GM18508 (cell line): ENCODE data around the gene GOLGA6C.
"Not testable (repeated sequence)": the region's sequence is repeated elsewhere in the genome, so short reads cannot be mapped to it uniquely, and the experiment has no call there.

Experiments used
- ATAC-seq: cut with Tn5 transposase; IDR thresholded peaks from one replicate; pipeline ENCODE4 v1.9.1; 2021; ENCODE audit warnings: moderate number of reproducible peaks; ENCODE audit not compliant: insufficient read depth, unreplicated experiment

The GOLGA6C gene

DNA sequence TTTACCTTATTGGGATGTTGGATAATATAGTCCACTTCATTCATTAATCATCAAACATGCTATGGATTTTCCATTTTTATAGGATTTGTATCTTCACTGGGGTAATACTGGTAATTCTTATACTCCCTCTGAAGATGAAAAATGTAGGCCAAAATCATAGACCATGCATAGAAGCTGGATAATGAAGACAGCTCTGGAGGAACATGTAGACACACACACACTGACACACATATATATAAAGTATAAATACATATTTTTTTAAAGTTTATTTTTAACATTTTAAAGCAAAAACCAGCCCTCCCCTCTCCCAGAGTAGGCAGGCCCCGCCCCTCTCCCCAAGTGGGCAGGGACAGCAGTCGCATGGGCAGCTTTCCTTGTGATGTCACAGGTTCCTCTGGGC lies at the start of gene GOLGA6C:
TSS of gene GOLGA6C (plus strand) at position 301 of the 400 bp plus-strand sequence. CDS start 265 bp downstream, outside the sequence.
- not testable (repeated sequence) for ATAC-seq

- ATAC-seq: no peak
Measured at GRCh38 chr15:75208501-75209288, 49.4 kb upstream of the GOLGA6C start.

DNA sequence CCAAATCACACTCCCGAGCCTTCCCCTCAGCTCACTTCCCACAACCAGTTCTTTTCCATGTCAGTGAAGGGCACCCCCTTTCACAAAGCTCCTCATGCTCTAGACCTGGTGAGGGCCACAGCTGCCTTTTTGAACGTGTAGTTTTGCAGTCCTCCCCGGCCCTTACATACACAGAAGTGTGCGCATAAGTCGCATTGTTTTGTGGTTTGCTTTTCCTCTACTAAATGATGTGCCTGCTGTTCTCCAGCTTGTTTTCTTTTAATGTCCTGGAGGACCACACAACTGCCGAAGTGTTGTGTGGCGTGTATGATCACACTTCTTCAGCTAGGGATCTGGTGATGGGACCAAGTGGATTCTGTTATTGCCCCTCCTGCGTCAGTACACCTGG lies 48.9 kb upstream of the GOLGA6C start:
- ATAC-seq: no peak

GRCh38 chr15:75210811-75211230 lies 47.3 kb upstream of the GOLGA6C start:
- no peak for ATAC-seq

DNA sequence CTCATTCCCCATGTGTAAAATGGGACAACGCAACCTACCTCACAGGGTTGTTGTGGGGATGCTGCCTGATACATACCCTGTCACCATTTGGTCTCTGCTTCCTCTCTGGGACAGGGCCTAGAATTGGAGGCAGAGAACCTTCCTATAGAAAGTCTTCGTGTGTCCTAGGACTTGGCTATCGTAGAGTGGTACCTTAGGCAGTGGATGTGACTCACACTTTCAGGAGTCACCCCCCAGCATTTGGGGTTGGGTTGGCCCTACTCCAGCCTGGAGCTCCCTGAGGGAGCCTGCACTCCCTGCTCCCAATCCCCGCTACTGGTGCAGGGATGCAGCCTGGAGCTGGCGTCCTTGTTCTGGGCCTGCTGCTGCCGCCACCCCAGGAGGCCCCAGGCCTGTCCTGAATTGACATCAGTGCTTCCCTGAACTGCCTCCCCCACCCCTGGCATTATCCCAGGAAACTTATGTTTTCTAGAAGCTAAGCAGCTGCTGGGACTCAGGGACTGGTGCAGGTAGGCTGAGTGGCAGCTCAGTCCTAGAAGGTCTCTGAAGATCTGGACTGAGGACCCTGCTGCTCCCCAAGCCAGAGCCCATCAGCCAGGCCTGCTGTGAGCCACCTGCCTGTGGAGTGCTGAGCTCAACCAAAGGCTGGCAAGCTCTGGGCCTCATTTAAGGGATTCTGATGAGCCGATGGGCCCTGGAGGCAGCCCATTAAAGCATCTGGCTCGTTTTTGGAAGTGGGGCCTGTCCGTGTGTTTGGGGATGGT lies 46.5 kb upstream of the GOLGA6C start:
- no peak for ATAC-seq

GRCh38 chr15:75212200-75212858 lies 45.8 kb upstream of the GOLGA6C start:
- no peak for ATAC-seq

GRCh38 chr15:75213212-75213767 lies 44.8 kb upstream of the GOLGA6C start:
- ATAC-seq: no peak

- no peak for ATAC-seq
Measured at GRCh38 chr15:75213768-75214221, 44.3 kb upstream of the GOLGA6C start.

DNA sequence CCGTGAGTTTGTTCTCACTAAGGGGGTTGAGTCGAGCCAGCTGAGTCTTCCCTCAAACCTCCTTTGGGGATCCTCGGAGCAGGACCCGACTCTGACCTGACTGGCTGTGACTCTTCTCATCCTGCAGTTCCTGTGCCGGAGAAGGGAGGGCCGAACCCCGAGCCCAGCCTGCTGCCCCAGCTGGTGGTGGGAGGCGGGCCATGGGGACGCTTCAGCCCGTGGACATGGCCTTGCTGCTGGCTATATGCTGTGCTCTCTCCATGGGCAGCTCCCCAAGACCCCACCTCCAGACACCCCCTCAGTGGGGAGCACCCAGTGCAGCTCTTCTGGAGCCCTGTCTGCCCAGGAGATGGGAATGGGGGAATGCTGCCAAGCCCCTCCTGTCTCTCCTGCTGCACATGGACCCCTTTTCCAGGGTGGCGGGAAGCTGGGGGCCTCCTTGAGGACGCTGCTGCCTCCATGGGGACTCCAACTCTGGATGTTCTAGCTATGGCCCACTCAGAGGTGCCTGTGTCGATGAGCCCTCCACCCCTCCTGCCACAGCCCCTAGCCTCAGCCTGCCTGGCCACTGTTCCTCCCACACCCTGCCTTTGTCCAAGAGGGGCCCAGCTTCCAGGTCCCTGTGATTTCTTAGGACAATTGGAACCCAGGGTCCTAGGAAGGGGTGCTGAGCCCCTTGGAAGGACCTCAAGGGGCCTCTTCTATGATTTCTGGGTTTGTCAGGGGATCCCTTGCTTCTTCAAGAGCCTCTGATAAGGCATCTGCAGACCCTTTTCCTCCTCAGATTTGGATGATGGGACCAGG lies 43.6 kb upstream of the GOLGA6C start:
- ATAC-seq: no peak

DNA sequence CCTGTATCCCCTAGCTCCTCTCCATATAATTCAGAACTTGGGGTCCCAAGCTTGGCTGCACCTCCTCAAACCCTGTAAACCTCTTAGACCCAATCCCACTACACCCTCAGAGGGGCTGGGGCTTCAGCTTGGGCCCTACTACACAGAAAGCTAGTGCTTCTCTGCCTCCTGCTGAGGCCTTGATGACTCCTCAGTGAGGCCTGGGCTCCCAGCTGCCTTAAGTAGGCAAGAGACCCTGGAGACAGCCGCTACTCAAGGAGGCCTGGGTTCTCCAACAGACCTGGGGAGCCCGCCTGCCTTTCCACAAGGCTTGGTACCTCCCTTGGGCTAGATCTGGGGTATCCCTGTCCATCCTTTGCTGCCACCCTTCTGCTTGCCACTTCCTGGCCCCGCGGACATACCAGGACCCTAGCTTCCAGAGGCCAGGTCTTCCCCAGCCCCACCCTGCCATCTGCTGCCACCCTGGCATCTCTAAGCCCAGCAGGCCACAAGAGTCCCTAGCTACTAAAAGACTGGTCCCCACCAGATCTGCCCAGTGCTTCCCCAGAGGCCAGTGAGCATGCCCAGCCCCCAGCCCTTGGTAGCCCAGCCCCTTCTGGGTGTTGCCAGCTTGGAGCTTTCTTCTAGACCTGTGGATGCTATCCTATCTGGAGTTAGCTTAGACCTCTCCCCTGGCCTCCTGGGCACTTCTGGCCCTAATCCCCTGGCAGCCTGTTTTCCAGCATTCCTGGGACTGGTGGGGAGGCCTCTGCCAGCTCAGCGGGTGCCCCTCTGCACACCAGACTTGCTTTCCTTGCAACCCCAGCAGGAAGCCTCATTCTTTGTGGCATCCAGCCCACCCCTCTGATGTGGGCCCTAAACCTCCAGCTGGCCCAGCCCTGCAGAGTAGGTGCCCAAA lies 42.8 kb upstream of the GOLGA6C start:
- no peak for ATAC-seq

- ATAC-seq: no peak
Measured at GRCh38 chr15:75217012-75217411, 41.1 kb upstream of the GOLGA6C start.

DNA sequence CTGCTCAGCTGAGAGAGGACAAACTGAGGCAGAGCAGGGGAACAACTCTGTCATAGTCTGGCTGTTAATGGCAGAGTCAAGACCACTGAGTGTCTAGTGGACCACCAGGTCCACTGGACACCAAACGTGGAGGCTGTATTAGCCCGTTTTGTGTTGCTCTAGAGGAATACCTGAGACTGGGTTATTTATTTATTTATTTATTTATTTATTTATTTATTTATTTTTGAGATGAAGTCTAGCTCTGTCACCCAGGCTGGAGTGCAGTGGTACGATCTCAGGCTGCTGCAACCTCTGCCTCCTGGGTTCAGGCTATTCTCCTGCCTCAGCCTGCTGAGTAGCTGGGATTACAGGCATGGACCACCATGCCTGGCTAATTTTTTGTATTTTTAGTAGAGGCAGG lies 40.6 kb upstream of the GOLGA6C start:
- ATAC-seq: not testable (repeated sequence)

- not testable (repeated sequence) for ATAC-seq
Measured at GRCh38 chr15:75219507-75219929, 38.6 kb upstream of the GOLGA6C start.

GRCh38 chr15:75223688-75224087 lies 34.4 kb upstream of the GOLGA6C start:
- ATAC-seq: no peak

DNA sequence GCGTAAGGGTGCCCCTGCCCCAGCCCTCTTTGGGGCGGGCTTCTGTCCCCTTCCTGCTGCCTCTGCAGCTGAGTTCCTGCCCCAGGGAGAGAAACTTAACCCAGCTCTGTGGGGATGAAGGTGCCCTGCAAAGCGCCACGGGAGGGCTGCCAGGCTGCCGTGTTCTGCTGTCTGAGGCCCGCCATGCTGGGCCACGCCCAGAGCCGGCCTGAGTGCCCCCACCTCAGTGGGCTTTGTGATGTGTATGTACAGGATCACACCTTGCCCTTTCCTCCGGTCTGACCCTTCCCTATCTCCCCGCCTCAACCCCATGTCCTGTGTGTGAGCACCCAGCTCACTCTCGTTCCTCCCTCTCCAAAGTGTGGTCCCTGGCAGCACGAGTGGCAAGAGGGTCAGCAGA lies 33.9 kb upstream of the GOLGA6C start:
- ATAC-seq: no peak

GRCh38 chr15:75225102-75225836 lies 32.9 kb upstream of the GOLGA6C start:
- ATAC-seq: not testable (repeated sequence)

DNA sequence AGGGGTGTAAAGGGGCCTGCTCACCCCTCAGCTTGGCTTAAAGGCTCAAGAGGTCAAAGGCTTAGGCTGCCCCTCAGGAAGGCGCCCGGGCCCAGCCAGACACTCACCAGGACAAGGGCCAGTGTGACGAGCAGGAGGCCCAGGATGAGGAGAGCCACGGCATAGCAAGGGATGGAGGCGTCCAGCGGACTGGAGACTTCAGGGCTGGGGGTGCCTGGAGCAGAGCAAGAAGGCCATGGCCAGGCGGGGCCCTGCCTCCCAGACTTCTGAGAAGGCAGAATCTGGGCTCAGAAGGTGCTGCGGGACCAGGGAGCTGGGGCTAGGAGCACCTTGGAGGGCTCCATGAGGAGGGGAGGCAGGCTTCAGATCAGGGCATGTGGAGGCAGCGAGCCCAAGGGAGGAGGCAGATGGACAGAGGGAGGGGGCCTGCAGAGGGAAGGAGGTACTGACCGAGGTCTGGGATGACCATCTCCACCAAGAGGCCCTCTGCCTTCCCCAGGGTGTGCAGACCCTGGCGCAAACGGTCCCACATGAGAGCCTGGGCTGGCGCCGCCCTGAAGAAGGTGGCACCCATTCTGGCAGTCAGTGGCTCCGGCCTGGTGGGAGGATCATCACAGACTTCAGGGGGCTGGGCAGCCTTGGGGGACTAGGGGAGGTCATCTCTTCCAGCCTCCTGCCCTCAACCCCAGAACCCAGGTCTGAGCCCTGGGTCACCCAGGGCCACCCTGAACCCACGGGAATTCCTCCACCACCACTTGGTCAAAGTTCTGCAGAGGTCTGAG lies 32.0 kb upstream of the GOLGA6C start:
- ATAC-seq: no peak
